ENCODE data around the gene GNB1. TPM values are rescaled to one million over a fixed set of nuclear protein-coding genes. Genes with fewer than 3 reads are reported as not detected.

Gene GNB1
- total RNA-seq, 1 donor from 2014 or later: 328 TPM

DNA sequence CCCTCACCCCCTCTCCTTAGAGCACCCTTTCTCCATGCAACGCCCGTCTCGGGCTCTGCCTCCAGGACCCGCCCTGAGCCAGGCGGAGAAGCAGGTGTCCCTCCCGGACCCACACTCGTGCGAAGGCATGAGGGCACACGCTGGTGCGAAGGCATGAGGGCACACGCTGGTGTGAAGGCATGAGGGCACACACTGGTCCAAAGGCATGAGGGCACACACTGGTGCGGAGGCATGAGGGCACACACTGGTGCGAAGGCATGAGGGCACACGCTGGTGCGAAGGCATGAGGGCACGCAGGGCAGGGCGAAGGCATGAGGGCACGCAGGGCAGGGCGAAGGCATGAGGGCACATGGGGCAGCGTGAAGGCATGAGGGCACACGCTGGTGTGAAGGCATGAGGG, 34.0 kb upstream of the GNB1 start:
- ATAC-seq (no peak), DNase-seq (no peak)
- intact Hi-C loops (cut with DNase I): no loop called here
- Histone ChIP-seq H3K27ac (no peak overlapping the region), H3K4me3 (no peak overlapping the region), H3K9me3 (no peaks in the 10 kb centered on the region), H3K36me3 (no peaks in the 10 kb centered on the region), H3K27me3 (no peaks in the 10 kb centered on the region), H3K4me1 (no peaks in the 10 kb centered on the region)
- TF ChIP-seq, protein P1, sequence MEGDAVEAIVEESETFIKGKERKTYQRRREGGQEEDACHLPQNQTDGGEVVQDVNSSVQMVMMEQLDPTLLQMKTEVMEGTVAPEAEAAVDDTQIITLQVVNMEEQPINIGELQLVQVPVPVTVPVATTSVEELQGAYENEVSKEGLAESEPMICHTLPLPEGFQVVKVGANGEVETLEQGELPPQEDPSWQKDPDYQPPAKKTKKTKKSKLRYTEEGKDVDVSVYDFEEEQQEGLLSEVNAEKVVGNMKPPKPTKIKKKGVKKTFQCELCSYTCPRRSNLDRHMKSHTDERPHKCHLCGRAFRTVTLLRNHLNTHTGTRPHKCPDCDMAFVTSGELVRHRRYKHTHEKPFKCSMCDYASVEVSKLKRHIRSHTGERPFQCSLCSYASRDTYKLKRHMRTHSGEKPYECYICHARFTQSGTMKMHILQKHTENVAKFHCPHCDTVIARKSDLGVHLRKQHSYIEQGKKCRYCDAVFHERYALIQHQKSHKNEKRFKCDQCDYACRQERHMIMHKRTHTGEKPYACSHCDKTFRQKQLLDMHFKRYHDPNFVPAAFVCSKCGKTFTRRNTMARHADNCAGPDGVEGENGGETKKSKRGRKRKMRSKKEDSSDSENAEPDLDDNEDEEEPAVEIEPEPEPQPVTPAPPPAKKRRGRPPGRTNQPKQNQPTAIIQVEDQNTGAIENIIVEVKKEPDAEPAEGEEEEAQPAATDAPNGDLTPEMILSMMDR (IDR thresholded peaks at IDR 0.05): no peak

DNA sequence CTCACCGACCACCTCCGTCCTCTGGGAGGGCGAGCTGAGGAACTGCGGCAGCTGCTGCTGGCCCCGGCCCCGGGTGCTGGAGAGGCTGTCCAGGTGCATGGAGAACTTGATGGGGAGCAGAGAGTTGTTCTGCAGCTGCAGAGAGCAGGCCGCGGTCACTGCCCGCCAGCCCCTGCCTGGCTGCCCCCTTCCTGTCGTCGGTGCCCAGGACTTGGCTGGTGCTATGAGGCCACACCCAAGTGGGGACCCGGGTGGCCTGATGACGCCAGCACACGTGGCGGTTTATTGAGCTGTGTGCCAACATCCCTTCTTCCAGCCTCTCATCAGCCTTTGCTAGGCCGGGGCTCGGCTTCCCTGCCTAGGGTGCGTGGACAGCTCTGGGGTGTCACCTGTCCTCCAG, 33.5 kb upstream of the GNB1 start:
- no peaks in the 10 kb centered on the region for H3K4me1 ChIP-seq
- intact Hi-C loops (cut with DNase I): no loop called here
- TF ChIP-seq, protein P1 (IDR thresholded peaks at IDR 0.05): no peak
- no peaks in the 10 kb centered on the region for H3K36me3 ChIP-seq
- H3K27ac ChIP-seq: no peak overlapping the region
- no peak for ATAC-seq
- no peak overlapping the region for H3K4me3 ChIP-seq
- H3K27me3 ChIP-seq: no peaks in the 10 kb centered on the region
- H3K9me3 ChIP-seq: no peaks in the 10 kb centered on the region
- DNase-seq: no peak

DNA sequence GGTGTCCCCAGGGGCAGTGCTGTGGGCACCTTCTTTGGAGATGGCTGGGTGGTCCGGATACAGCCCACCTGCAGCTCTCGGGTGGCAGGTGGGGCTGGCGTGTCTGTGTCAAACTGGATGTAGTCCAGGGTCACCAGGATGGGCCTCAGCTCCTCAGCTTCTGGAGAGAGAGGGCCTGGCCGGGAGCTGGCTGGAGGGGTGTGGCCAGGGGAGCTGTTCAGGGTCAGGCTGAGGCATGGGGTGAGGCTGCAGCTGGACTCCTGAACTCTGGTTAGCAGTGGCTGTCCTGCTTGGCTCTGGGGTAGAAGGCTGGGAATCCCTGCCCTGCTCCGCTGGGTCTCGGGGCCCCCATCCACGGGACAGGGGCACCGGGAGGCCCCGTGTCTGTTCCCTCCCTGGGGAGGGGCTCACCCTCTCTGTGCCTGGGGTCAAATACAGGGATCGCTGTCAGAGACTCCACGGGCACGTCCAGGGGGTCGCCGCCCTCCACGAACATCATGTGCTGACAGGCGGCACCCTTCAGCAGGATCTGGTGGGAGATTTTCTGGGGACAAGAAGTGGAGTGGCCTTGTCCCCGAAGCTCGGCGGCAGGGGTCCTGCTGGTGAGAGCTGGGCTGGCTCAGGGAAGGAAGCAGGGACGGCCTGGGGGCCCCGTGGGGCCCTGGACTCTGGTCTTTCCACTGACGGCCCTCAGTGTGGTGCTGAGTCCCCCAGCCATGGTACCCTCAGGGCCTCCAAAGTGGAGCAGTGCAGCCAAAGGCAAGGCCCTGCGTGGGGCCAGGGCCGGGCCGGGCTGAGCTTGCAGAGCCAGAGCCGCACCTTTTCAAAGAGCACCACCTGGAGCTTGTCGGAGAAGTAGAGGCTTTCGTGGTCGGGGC, 32.3 kb upstream of the GNB1 start:
- no peak overlapping the region for H3K27ac ChIP-seq
- peaks cover 7% of the 10 kb centered on the region for H3K4me1 ChIP-seq
- TF ChIP-seq, protein P1 (IDR thresholded peaks at IDR 0.05): no peak
- H3K4me3 ChIP-seq: no peak overlapping the region
- no peak for ATAC-seq
- no peaks in the 10 kb centered on the region for H3K36me3 ChIP-seq
- intact Hi-C loops (cut with DNase I): no loop called here
- DNase-seq: no peak
- no peaks in the 10 kb centered on the region for H3K9me3 ChIP-seq
- no peaks in the 10 kb centered on the region for H3K27me3 ChIP-seq

DNA sequence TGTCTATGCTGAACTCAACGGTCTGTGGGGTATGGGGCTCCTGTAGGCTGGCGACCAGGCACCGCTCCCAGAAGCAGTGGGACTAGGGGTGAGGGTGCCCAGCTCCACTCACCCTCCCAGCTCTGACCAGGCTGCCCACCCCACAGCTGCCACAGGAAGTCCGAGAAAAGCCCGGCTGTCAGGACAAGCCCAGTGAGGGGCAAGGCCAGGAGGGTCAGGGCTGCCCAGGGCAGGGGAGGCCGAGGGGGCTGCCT, 31.7 kb upstream of the GNB1 start:
- Histone ChIP-seq H3K36me3 (no peaks in the 10 kb centered on the region), H3K27ac (no peak overlapping the region), H3K4me3 (no peak overlapping the region), H3K27me3 (no peaks in the 10 kb centered on the region), H3K4me1 (peaks cover 9% of the 10 kb centered on the region), H3K9me3 (no peaks in the 10 kb centered on the region)
- peak; percentile 66 for DNase-seq
- no peak for ATAC-seq
- intact Hi-C loops (cut with DNase I): no loop called here
- TF ChIP-seq, protein P1 (IDR thresholded peaks at IDR 0.05): no peak

DNA sequence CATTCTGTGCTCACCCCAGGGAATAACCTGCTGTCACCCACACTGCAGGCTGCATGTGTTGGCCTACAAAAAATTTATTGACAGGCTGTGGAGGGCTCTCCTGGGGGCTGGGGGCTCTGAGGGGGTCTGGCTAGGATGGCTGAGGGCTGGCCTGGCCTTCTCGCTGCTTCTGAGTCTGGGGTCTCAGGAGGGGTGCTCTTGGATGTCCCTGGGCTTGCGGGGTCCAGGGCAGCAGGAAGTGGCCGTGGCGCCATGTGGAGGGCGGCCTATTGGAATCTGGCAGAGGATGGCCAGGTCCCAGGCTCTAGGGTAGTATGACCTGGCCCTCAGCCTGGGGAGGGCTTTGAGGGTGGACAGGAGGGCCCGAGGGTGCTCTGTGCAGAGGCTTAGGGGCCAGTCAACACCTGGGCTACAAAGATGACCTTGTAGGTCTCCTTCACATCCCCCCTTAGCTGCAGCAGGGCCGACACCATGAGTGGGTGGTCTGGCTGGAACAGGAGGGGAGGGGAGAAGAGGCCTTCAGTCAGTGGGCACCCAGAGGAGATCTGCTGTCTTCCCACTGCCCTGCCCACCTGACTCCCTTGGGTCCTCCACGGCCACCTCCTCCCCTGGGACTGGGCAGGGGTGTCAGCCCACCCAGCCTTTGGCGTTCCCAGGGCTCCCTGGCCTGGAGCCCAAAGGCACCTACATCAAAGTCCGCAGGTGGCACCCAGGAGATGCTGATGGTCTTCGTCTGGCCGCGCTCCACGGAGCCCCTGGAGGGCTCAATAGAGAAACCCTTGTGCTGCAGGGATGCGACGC, 31.2 kb upstream of the GNB1 start:
- TF ChIP-seq, protein P1 (IDR thresholded peaks at IDR 0.05): no peak
- Histone ChIP-seq H3K4me1 (peaks cover 9% of the 10 kb centered on the region), H3K27ac (no peak overlapping the region), H3K27me3 (no peaks in the 10 kb centered on the region), H3K9me3 (no peaks in the 10 kb centered on the region), H3K4me3 (no peak overlapping the region), H3K36me3 (no peaks in the 10 kb centered on the region)
- DNase-seq: peak; percentile 62
- intact Hi-C loops (cut with DNase I): no loop called here
- ATAC-seq: no peak
